IPS-18c (cell line): ENCODE data around the gene TARS2.
A peak's percentile ranks its signal among the peaks of the same experiment; 100 is the strongest.

Experiments
- H3K4me3 ChIP-seq: 2 replicates; pipeline ENCODE4 v1.7.0; 2013; ENCODE audit warnings: low read depth, mild to moderate bottlenecking, low read length, moderate library complexity; ENCODE audit not compliant: insufficient read depth
- H3K9me3 ChIP-seq: one replicate; pipeline ENCODE4 v1.6.1; 2013; ENCODE audit warnings: mild to moderate bottlenecking, low read length, moderate library complexity; ENCODE audit not compliant: control insufficient read depth, insufficient read depth

Gene TARS2

GRCh38 chr1:150486966-150487762 lies at the start of gene TARS2:
TSS of gene TARS2 (plus strand) at chr1:150487419. CDS start at chr1:150487451, 32 bp downstream.
- no peaks in the 10 kb centered on the region for H3K9me3 ChIP-seq
- H3K4me3 ChIP-seq = peak within 1 kb of the TSS; percentile 72

- Histone ChIP-seq H3K9me3 (no peaks in the 10 kb centered on the region), H3K4me3 (no peak overlapping the region)
Observed at GRCh38 chr1:150441121-150441520, 46.1 kb upstream of the TARS2 start.

GRCh38 chr1:150444232-150444631 lies 43.0 kb upstream of the TARS2 start:
- Histone ChIP-seq H3K9me3 (no peaks in the 10 kb centered on the region), H3K4me3 (no peak overlapping the region)

GRCh38 chr1:150456146-150456647 lies 31.0 kb upstream of the TARS2 start:
- H3K4me3 ChIP-seq = no peak overlapping the region
- H3K9me3 ChIP-seq = no peaks in the 10 kb centered on the region

GRCh38 chr1:150464422-150464826 lies 22.8 kb upstream of the TARS2 start:
- H3K4me3 ChIP-seq = no peak overlapping the region
- no peaks in the 10 kb centered on the region for H3K9me3 ChIP-seq

GRCh38 chr1:150466964-150467363 lies 20.3 kb upstream of the TARS2 start:
- Histone ChIP-seq H3K4me3 (no peak overlapping the region), H3K9me3 (no peaks in the 10 kb centered on the region)

- H3K9me3 ChIP-seq = no peaks in the 10 kb centered on the region
- no peak overlapping the region for H3K4me3 ChIP-seq
Observed at GRCh38 chr1:150469291-150469690, 17.9 kb upstream of the TARS2 start.

GRCh38 chr1:150472601-150473200 lies 14.5 kb upstream of the TARS2 start:
- Histone ChIP-seq H3K4me3 (no peak overlapping the region), H3K9me3 (no peaks in the 10 kb centered on the region)

- Histone ChIP-seq H3K9me3 (no peaks in the 10 kb centered on the region), H3K4me3 (no peak overlapping the region)
Observed at GRCh38 chr1:150473659-150474058, 13.6 kb upstream of the TARS2 start.

GRCh38 chr1:150474869-150475268 lies 12.3 kb upstream of the TARS2 start:
- no peak overlapping the region for H3K4me3 ChIP-seq
- no peaks in the 10 kb centered on the region for H3K9me3 ChIP-seq

- H3K9me3 ChIP-seq = no peaks in the 10 kb centered on the region
- H3K4me3 ChIP-seq = no peak overlapping the region
Observed at GRCh38 chr1:150476754-150477153, 10.5 kb upstream of the TARS2 start.

- no peak overlapping the region for H3K4me3 ChIP-seq
- no peaks in the 10 kb centered on the region for H3K9me3 ChIP-seq
Observed at GRCh38 chr1:150477320-150477719, 9.9 kb upstream of the TARS2 start.

- no peak overlapping the region for H3K4me3 ChIP-seq
- no peaks in the 10 kb centered on the region for H3K9me3 ChIP-seq
Observed at GRCh38 chr1:150477733-150478132, 9.5 kb upstream of the TARS2 start.

- Histone ChIP-seq H3K4me3 (no peak overlapping the region), H3K9me3 (no peaks in the 10 kb centered on the region)
Observed at GRCh38 chr1:150479370-150479769, 7.8 kb upstream of the TARS2 start.

- H3K4me3 ChIP-seq = no peak overlapping the region
- H3K9me3 ChIP-seq = no peaks in the 10 kb centered on the region
Observed at GRCh38 chr1:150479927-150480352, 7.3 kb upstream of the TARS2 start.

- H3K9me3 ChIP-seq = no peaks in the 10 kb centered on the region
- H3K4me3 ChIP-seq = no peak overlapping the region
Observed at GRCh38 chr1:150484431-150484830, 2.8 kb upstream of the TARS2 start.

- Histone ChIP-seq H3K4me3 (no peak overlapping the region), H3K9me3 (no peaks in the 10 kb centered on the region)
Observed at GRCh38 chr1:150484861-150485260, 2.4 kb upstream of the TARS2 start.

GRCh38 chr1:150487763-150488115 lies 520 bp downstream of the TARS2 start:
- Histone ChIP-seq H3K9me3 (no peaks in the 10 kb centered on the region), H3K4me3 (peak overlapping the region; percentile 72)
